Testis (tissue), 2 donors: Measurements from ENCODE around the gene TXLNB.

ENCODE experiments used
- POLR2A ChIP-seq: fragments of 450-650 bp; IDR thresholded peaks from one replicate; pipeline ENCODE4 v1.6.1; 2017; ENCODE audit warnings: antibody characterized with exemption, mild to moderate bottlenecking, moderate library complexity
- TF ChIP-seq, protein P1 (sequence below), 3 experiments: fragments of 450-650 bp in 2 of 3; fragments of 200-600 bp in 1 of 3; sonication (generic) in 1 of 3; IDR thresholded peaks; one replicate each; pipeline ENCODE4 v1.5.1; 2016 to 2019; ENCODE audit warnings: antibody characterized with exemption in 3 of 3, mild to moderate bottlenecking in 2 of 3, moderate library complexity in 1 of 3

DNA sequence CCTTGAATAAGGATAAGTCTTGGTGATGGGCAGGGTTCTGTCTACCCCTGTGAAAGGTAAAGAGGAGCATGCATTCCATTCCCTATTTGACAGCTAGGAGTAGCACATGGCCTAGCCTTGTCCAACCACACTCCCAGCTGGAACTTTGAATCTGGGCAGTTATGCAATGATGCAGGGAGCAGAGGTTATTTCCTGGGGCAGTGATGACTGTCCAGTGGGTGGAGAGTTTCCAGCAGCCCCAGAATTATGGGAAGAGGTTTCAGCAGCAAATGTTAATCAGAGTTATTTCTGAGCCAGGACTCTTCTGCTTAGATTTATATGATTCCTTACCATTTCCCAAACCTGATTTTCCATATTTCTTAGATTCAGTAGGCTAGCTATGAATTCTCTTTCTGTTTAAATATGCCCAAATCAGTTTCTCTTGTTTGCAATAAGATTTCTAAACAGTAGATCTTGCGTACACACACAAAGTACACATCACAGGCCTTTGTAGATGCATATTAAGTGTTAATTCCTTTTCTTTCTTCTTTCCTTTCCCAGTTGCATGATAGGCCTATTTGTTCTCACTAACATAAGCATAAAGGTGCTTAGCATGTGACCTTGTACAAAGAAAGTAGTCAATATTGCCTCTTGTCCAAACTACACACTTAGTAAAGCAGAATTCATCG lies 17.3 kb upstream of the TXLNB start:
- TF ChIP-seq, protein P1, sequence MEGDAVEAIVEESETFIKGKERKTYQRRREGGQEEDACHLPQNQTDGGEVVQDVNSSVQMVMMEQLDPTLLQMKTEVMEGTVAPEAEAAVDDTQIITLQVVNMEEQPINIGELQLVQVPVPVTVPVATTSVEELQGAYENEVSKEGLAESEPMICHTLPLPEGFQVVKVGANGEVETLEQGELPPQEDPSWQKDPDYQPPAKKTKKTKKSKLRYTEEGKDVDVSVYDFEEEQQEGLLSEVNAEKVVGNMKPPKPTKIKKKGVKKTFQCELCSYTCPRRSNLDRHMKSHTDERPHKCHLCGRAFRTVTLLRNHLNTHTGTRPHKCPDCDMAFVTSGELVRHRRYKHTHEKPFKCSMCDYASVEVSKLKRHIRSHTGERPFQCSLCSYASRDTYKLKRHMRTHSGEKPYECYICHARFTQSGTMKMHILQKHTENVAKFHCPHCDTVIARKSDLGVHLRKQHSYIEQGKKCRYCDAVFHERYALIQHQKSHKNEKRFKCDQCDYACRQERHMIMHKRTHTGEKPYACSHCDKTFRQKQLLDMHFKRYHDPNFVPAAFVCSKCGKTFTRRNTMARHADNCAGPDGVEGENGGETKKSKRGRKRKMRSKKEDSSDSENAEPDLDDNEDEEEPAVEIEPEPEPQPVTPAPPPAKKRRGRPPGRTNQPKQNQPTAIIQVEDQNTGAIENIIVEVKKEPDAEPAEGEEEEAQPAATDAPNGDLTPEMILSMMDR (IDR thresholded peaks at IDR 0.05), result no peak
- no peak for TF ChIP-seq POLR2A
